ENCODE results near the gene NHSL1. TPM values are rescaled to one million over a fixed set of nuclear protein-coding genes. Genes with fewer than 3 reads are reported as not detected.

Gene NHSL1
- total and polyA plus RNA-seq, 8 donors = 37.8 to 90.2 (median 76.8) TPM

GRCh38 chr6:138400326-138400725, 99.0 kb downstream of the NHSL1 start:
- Histone ChIP-seq H3K4me1 (peaks cover 0 to 13% of the 10 kb centered on the region in 2 donors), H3K27me3 (no peaks in the 10 kb centered on the region), H3K27ac (no peak overlapping the region), H3K36me3 (no peaks in the 10 kb centered on the region), H3K4me3 (no peak overlapping the region), H3K9me3 (no peaks in the 10 kb centered on the region)
- intact Hi-C loops (cut with DNase I) = no loop called here
- DNase-seq = no peak
- no peak for TF ChIP-seq CTCF (IDR thresholded peaks at IDR 0.05)
- ATAC-seq = no peak

GRCh38 chr6:138397128-138398122, 101.9 kb downstream of the NHSL1 start:
- Histone ChIP-seq H3K9me3 (no peaks in the 10 kb centered on the region), H3K27me3 (no peaks in the 10 kb centered on the region), H3K36me3 (no peaks in the 10 kb centered on the region), H3K27ac (no peak overlapping the region), H3K4me1 (no peaks in the 10 kb centered on the region), H3K4me3 (no peak overlapping the region)
- TF ChIP-seq CTCF (IDR thresholded peaks at IDR 0.05) = no peak
- DNase-seq (no peak), ATAC-seq (no peak)
- intact Hi-C loops (cut with DNase I) = no loop called here

- H3K27ac ChIP-seq = no peak overlapping the region
- H3K36me3 ChIP-seq = no peaks in the 10 kb centered on the region
- H3K27me3 ChIP-seq = no peaks in the 10 kb centered on the region
- H3K4me3 ChIP-seq = no peak overlapping the region
- no peak for DNase-seq
- no peaks in the 10 kb centered on the region for H3K9me3 ChIP-seq
- ATAC-seq = no peak
- no peaks in the 10 kb centered on the region for H3K4me1 ChIP-seq
- intact Hi-C loops (cut with DNase I) = no loop called here
- TF ChIP-seq CTCF (IDR thresholded peaks at IDR 0.05) = no peak
These were observed 102.6 kb downstream of the NHSL1 start for GRCh38 chr6:138396709-138397108.

- no peak for TF ChIP-seq CTCF (IDR thresholded peaks at IDR 0.05)
- Histone ChIP-seq H3K4me3 (no peak overlapping the region), H3K36me3 (no peaks in the 10 kb centered on the region), H3K4me1 (no peaks in the 10 kb centered on the region), H3K27me3 (no peaks in the 10 kb centered on the region), H3K27ac (no peak overlapping the region), H3K9me3 (no peaks in the 10 kb centered on the region)
- DNase-seq = no peak
- intact Hi-C loops (cut with DNase I) = no loop called here
- no peak for ATAC-seq
These were observed 105.2 kb downstream of the NHSL1 start for GRCh38 chr6:138393871-138394783.

GRCh38 chr6:138389551-138389950, 109.7 kb downstream of the NHSL1 start:
- Histone ChIP-seq H3K27ac (no peak overlapping the region), H3K36me3 (no peaks in the 10 kb centered on the region), H3K4me1 (no peaks in the 10 kb centered on the region), H3K27me3 (no peaks in the 10 kb centered on the region), H3K4me3 (no peak overlapping the region), H3K9me3 (no peaks in the 10 kb centered on the region)
- intact Hi-C loops (cut with DNase I) = no loop called here
- ATAC-seq = no peak
- TF ChIP-seq CTCF (IDR thresholded peaks at IDR 0.05) = no peak
- DNase-seq = no peak
